ENCODE data around the gene DNAH1.

Gene DNAH1

DNA sequence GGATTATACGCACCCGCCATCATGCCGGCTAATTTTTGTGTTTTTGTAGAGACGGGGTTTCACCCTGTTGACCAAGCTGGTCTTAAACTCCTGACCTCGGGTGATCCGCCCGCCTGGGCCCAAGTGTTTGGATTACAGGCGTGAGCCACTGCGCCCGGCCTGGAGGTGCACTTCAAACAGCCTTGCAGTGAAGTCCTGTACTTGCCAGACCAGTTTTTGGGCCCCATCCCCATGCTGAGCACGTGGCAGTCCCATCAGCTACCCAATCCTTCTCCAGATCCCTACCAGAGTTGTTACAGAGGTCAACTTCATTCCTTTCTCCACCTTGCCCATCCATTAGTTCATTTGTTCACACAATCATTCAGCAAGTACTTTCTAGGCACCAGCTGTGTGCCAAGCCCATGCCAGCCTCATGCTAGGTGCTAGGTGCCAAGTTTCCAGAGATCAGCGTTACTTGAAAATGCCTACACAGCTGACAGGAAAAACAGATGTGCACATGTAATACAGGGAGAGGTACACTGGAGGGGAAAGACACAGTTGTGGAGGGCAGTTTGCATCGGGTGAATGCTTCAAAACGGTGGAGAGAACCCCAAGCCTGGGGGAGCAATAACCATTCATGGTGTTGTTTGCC is 2.2 kb downstream of the DNAH1 start:
- Histone ChIP-seq H3K27ac (ENCODE audit: low read depth, low read length) (no peak overlapping the region), H3K4me2 (ENCODE audit: low read depth, low read length, poor library complexity, severe bottlenecking) (no peak overlapping the region), H3K27me3 (ENCODE audit: low read length) (no peaks in the 10 kb centered on the region), H3K9me3 (ENCODE audit: insufficient read depth, low read length) (no peaks in the 10 kb centered on the region), H3K79me2 (ENCODE audit: insufficient read depth, low read length) (no peaks in the 10 kb centered on the region), H3K9me2 (replicated peaks; ENCODE audit: insufficient read depth, low read length) (no peaks in the 10 kb centered on the region), H3K4me3 (ENCODE audit: insufficient read depth, low read length, poor library complexity, severe bottlenecking) (no peak overlapping the region), H3K36me3 (ENCODE audit: low read length) (no peaks in the 10 kb centered on the region), H3F3A (ENCODE audit: insufficient read depth) (no peaks in the 10 kb centered on the region), H3K9ac (ENCODE audit: low read length) (no peak overlapping the region), H2AFZ (ENCODE audit: low read depth, low read length, severe bottlenecking) (no peak overlapping the region), H4K20me1 (ENCODE audit: low read depth, low read length) (no peaks in the 10 kb centered on the region)
- no peak for TF ChIP-seq CTCF (IDR thresholded peaks at IDR 0.05; ENCODE audit: insufficient read depth, low read length, poor library complexity, severe bottlenecking)
- TF ChIP-seq EZH2phosphoT487 (conservative IDR thresholded peaks at IDR 0.05; ENCODE audit: low read length): no peak

DNA sequence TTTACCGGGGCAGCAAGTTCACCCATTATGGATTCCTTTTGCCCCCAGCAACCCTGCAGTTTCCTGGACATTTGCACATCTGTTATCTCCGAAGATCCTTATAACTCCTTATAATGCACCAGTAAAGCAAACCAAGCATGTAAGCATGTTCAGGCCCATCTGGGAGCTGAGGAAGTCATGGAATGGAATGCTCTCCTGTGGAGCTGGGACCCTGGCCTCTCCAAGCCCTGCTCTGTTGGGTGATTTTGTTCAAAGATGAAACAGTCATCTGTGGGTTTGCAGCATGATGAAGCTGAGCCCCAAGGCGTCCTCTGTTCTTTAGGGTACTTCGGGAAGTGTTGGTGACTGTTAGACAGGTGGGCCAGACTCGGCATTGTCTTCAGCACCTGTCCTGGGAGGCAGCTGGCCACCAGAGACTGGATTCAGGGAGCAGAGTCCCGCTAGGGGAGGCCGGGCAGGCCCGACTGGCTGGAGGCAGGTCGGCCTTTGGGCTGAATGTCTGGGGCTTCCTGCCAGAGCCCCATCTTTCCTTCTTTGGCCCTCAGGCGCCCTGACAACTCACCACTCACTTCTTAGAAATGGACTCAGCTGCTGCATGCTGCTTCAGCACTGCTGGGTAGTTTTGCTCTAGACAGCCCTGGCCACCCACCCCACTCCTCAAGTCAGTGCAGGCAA is 3.9 kb downstream of the DNAH1 start:
- Histone ChIP-seq H3K36me3 (ENCODE audit: low read length) (no peaks in the 10 kb centered on the region), H3K4me3 (ENCODE audit: insufficient read depth, low read length, poor library complexity, severe bottlenecking) (no peak overlapping the region), H4K20me1 (ENCODE audit: low read depth, low read length) (no peaks in the 10 kb centered on the region), H3K9ac (ENCODE audit: low read length) (no peak overlapping the region), H3K27me3 (ENCODE audit: low read length) (no peaks in the 10 kb centered on the region), H3K27ac (ENCODE audit: low read depth, low read length) (no peak overlapping the region), H2AFZ (ENCODE audit: low read depth, low read length, severe bottlenecking) (no peak overlapping the region), H3K9me3 (ENCODE audit: insufficient read depth, low read length) (no peaks in the 10 kb centered on the region), H3F3A (ENCODE audit: insufficient read depth) (no peaks in the 10 kb centered on the region), H3K79me2 (ENCODE audit: insufficient read depth, low read length) (no peaks in the 10 kb centered on the region), H3K4me2 (ENCODE audit: low read depth, low read length, poor library complexity, severe bottlenecking) (no peak overlapping the region), H3K9me2 (replicated peaks; ENCODE audit: insufficient read depth, low read length) (no peaks in the 10 kb centered on the region)
- no peak for TF ChIP-seq EZH2phosphoT487 (conservative IDR thresholded peaks at IDR 0.05; ENCODE audit: low read length)
- TF ChIP-seq CTCF (IDR thresholded peaks at IDR 0.05; ENCODE audit: insufficient read depth, low read length, poor library complexity, severe bottlenecking): no peak

DNA sequence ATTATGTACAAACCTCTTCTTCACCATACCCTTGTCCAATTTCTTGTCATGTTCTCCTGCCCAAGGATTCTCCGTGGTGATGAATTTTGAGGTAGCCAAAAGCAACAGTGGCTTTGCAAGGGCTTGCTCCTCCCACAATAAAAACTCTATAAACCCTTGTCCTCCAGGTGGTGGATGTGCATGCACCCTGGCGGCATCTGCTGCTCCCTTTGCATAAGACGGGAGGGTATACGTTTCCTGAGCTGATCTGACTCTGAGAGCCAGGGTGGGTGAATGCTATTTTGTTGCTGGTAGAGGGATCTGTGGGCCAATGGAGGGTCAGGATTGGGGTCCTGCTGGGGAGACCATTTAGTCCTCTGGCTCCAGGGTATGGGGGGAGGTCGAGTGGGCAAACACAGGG is 5.4 kb downstream of the DNAH1 start:
- H3K9me3 ChIP-seq (ENCODE audit: insufficient read depth, low read length): no peaks in the 10 kb centered on the region
- no peak for TF ChIP-seq CTCF (IDR thresholded peaks at IDR 0.05; ENCODE audit: insufficient read depth, low read length, poor library complexity, severe bottlenecking)
- no peak for TF ChIP-seq EZH2phosphoT487 (conservative IDR thresholded peaks at IDR 0.05; ENCODE audit: low read length)
- no peak overlapping the region for H3K27ac ChIP-seq (ENCODE audit: low read depth, low read length)
- H3K79me2 ChIP-seq (ENCODE audit: insufficient read depth, low read length): no peaks in the 10 kb centered on the region
- H3K9ac ChIP-seq (ENCODE audit: low read length): no peak overlapping the region
- no peaks in the 10 kb centered on the region for H3K36me3 ChIP-seq (ENCODE audit: low read length)
- H3K4me3 ChIP-seq (ENCODE audit: insufficient read depth, low read length, poor library complexity, severe bottlenecking): no peak overlapping the region
- no peaks in the 10 kb centered on the region for H4K20me1 ChIP-seq (ENCODE audit: low read depth, low read length)
- H2AFZ ChIP-seq (ENCODE audit: low read depth, low read length, severe bottlenecking): no peak overlapping the region
- H3K9me2 ChIP-seq (replicated peaks; ENCODE audit: insufficient read depth, low read length): no peaks in the 10 kb centered on the region
- no peaks in the 10 kb centered on the region for H3K27me3 ChIP-seq (ENCODE audit: low read length)
- no peak overlapping the region for H3K4me2 ChIP-seq (ENCODE audit: low read depth, low read length, poor library complexity, severe bottlenecking)
- H3F3A ChIP-seq (ENCODE audit: insufficient read depth): no peaks in the 10 kb centered on the region

Measured in SU-DHL-6 (cell line).